Liver (tissue), 9 donors: ENCODE measurements around the gene NR1I3. TPM values are rescaled to one million over a fixed set of nuclear protein-coding genes. Genes with fewer than 3 reads are reported as not detected.

Experiments used
- DNase-seq: peaks from one replicate; pipeline ENCODE4 v3.0.0-alpha.2; 2017; ENCODE audit warnings: low spot score
- H3K27ac ChIP-seq, 2 donors: one replicate each; pipeline ENCODE4 v1.7.0; 2013; ENCODE audit warnings: inconsistent platforms in 2 of 2, low read length in 2 of 2, control low read depth in 1 of 2, low read depth in 1 of 2, mild to moderate bottlenecking in 1 of 2
- H3K27me3 ChIP-seq, 4 donors: one replicate each; pipeline versions ENCODE4 v1.6.1 to v1.7.0; 2013; ENCODE audit warnings: low read length in 3 of 4, inconsistent platforms in 1 of 4, mild to moderate bottlenecking in 1 of 4, moderate library complexity in 1 of 4; ENCODE audit not compliant: control insufficient read depth in 4 of 4, insufficient read depth in 4 of 4
- H3K36me3 ChIP-seq, 4 donors: one replicate each; pipeline versions ENCODE4 v1.6.1 to v1.7.0; 2013; ENCODE audit warnings: low read length in 3 of 4, mild to moderate bottlenecking in 3 of 4, low read depth in 1 of 4, moderate library complexity in 1 of 4; ENCODE audit not compliant: control insufficient read depth in 4 of 4, insufficient read depth in 3 of 4
- H3K4me1 ChIP-seq, 4 donors: one replicate each; pipeline versions ENCODE4 v1.6.1 to v1.7.0; 2013; ENCODE audit warnings: low read length in 3 of 4, mild to moderate bottlenecking in 3 of 4, moderate library complexity in 1 of 4; ENCODE audit not compliant: control insufficient read depth in 4 of 4, insufficient read depth in 4 of 4
- H3K4me3 ChIP-seq, 3 donors: one replicate each; pipeline versions ENCODE4 v1.6.1 to v1.7.0; 2013; ENCODE audit warnings: low read length in 3 of 3, control low read depth in 1 of 3, low read depth in 1 of 3, mild to moderate bottlenecking in 1 of 3
- H3K9ac ChIP-seq, 2 donors: one replicate each; pipeline ENCODE4 v1.7.0; 2013; ENCODE audit warnings: low read length in 2 of 2, mild to moderate bottlenecking in 2 of 2, moderate library complexity in 2 of 2, control low read depth in 1 of 2, low read depth in 1 of 2
- H3K9me3 ChIP-seq, 4 donors: one replicate each; pipeline versions ENCODE4 v1.6.1 to v1.7.0; 2013; ENCODE audit warnings: low read length in 3 of 4; ENCODE audit not compliant: control insufficient read depth in 4 of 4
- EGR1 ChIP-seq, 2 donors: IDR thresholded peaks; 2 replicates each; pipeline ENCODE4 v1.6.1; 2016 to 2018; ENCODE audit warnings: antibody characterized with exemption in 2 of 2, low read depth in 2 of 2
- FOXA1 ChIP-seq: IDR thresholded peaks from 2 replicates; pipeline ENCODE4 v1.6.1; 2016; ENCODE audit warnings: antibody characterized with exemption
- FOXA2 ChIP-seq: IDR thresholded peaks from 2 replicates; pipeline ENCODE4 v1.6.1; 2016; ENCODE audit warnings: antibody characterized with exemption
- GABPA ChIP-seq, 2 donors: IDR thresholded peaks in 1 of 2; conservative IDR thresholded peaks in 1 of 2; 2 replicates each; pipeline ENCODE4 v1.6.1; 2016; ENCODE audit warnings: antibody characterized with exemption in 2 of 2, mild to moderate bottlenecking in 1 of 2, moderate library complexity in 1 of 2
- HNF4A ChIP-seq, 2 donors: conservative IDR thresholded peaks; 2 replicates each; pipeline ENCODE4 v1.6.1; 2016; ENCODE audit warnings: antibody characterized with exemption in 2 of 2, mild to moderate bottlenecking in 2 of 2
- HNF4G ChIP-seq: IDR thresholded peaks from 2 replicates; pipeline ENCODE4 v1.6.1; 2016; ENCODE audit warnings: antibody characterized with exemption
- JUND ChIP-seq, 2 donors: IDR thresholded peaks; 2 replicates each; pipeline ENCODE4 v1.6.1; 2016; ENCODE audit warnings: antibody characterized with exemption in 2 of 2
- NR2F2 ChIP-seq: IDR thresholded peaks from 2 replicates; pipeline ENCODE4 v1.6.1; 2016; ENCODE audit warnings: antibody characterized with exemption
- RAD21 ChIP-seq, 2 donors: IDR thresholded peaks; 2 replicates each; pipeline ENCODE4 v1.6.1; 2016; ENCODE audit warnings: antibody characterized with exemption in 2 of 2, mild to moderate bottlenecking in 2 of 2
- RXRA ChIP-seq, 2 donors: IDR thresholded peaks; 2 replicates each; pipeline ENCODE4 v1.6.1; 2017 to 2018; ENCODE audit warnings: antibody characterized with exemption in 2 of 2, mild to moderate bottlenecking in 1 of 2
- SP1 ChIP-seq: IDR thresholded peaks from 2 replicates; pipeline ENCODE4 v1.6.1; 2018; ENCODE audit warnings: antibody characterized with exemption, mild to moderate bottlenecking
- TAF1 ChIP-seq: conservative IDR thresholded peaks from 2 replicates; pipeline ENCODE4 v1.6.1; 2016; ENCODE audit warnings: antibody characterized with exemption, mild to moderate bottlenecking
- YY1 ChIP-seq: IDR thresholded peaks from 2 replicates; pipeline ENCODE4 v1.6.1; 2016; ENCODE audit warnings: antibody characterized with exemption, mild to moderate bottlenecking
- WGBS: extraction: QIAGEN DNeasy Blood & Tissue Kit; methylation state at CpG from one replicate; pipeline ENCODE4 v1.1.7; 2013; 5-methylcytosine and 5-hydroxymethylcytosine counted together
- polyA plus RNA-seq, 2 donors: library from polyadenylated mRNA; stranded (reverse) in 1 of 2; unstranded in 1 of 2; fragments of 200-250 nt in 1 of 2; fragments of >200 nt in 1 of 2; fragmentation: Nextera tagmentation in 1 of 2; extraction: Ambion mirVana in 1 of 2; gene quantifications; one replicate each; pipeline versions ENCODE4 v1.2.1 to v1.2.3, GENCODE V29; 2013 to 2015
- total RNA-seq, 2 donors: library from RNA; depleted of rRNA; stranded (reverse); fragments of >200 nt; gene quantifications; one replicate each; pipeline ENCODE4 v1.2.3, GENCODE V29; 2014
- TF ChIP-seq, protein P1 (sequence below): IDR thresholded peaks from 2 replicates; pipeline ENCODE4 v1.6.1; 2016; ENCODE audit warnings: antibody characterized with exemption, mild to moderate bottlenecking
- TF ChIP-seq, protein P2 (sequence below): IDR thresholded peaks from 2 replicates; pipeline ENCODE4 v1.6.1; 2016; ENCODE audit warnings: antibody characterized with exemption
- TF ChIP-seq, protein P3 (sequence below): IDR thresholded peaks from 2 replicates; pipeline ENCODE4 v1.6.1; 2016; ENCODE audit warnings: antibody characterized with exemption
- TF ChIP-seq, protein P4 (sequence below): IDR thresholded peaks from 2 replicates; pipeline ENCODE4 v1.6.1; 2016; ENCODE audit warnings: antibody characterized with exemption
- TF ChIP-seq, protein P5 (sequence below): fragments of 150-350 bp; IDR thresholded peaks from 2 replicates; pipeline ENCODE4 v1.5.1; 2017; ENCODE audit warnings: improper control_type of control experiment, low read depth, low read length; ENCODE audit not compliant: missing input control
- donor health status: healthy.
- donor health status: healthy.
- donor health status: healthy.
- donor health status: healthy.
- donor health status: healthy.

The NR1I3 gene
- total and polyA plus RNA-seq, 4 donors, result 10.4 to 128 (median 47.7) TPM

DNA sequence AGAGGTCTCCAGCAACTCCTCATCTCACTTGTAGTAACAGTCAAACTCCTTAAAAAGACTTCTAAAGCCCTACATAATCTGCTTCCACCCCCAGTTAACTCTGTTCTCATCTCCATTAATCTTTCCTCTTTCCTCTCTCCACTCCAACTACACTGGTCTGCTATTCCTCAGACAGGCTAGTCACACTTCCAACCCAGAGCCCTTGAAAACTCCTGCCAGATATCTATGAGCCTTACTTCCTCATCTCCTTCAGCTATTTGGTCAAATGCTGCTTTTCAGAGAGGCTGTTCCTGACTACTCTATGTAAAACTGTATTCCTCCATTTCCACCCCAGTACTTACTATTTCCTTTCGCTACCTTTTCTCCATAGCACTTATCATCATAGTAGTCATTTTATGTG lies 45.0 kb upstream of the NR1I3 start:
- TF ChIP-seq, protein P1, sequence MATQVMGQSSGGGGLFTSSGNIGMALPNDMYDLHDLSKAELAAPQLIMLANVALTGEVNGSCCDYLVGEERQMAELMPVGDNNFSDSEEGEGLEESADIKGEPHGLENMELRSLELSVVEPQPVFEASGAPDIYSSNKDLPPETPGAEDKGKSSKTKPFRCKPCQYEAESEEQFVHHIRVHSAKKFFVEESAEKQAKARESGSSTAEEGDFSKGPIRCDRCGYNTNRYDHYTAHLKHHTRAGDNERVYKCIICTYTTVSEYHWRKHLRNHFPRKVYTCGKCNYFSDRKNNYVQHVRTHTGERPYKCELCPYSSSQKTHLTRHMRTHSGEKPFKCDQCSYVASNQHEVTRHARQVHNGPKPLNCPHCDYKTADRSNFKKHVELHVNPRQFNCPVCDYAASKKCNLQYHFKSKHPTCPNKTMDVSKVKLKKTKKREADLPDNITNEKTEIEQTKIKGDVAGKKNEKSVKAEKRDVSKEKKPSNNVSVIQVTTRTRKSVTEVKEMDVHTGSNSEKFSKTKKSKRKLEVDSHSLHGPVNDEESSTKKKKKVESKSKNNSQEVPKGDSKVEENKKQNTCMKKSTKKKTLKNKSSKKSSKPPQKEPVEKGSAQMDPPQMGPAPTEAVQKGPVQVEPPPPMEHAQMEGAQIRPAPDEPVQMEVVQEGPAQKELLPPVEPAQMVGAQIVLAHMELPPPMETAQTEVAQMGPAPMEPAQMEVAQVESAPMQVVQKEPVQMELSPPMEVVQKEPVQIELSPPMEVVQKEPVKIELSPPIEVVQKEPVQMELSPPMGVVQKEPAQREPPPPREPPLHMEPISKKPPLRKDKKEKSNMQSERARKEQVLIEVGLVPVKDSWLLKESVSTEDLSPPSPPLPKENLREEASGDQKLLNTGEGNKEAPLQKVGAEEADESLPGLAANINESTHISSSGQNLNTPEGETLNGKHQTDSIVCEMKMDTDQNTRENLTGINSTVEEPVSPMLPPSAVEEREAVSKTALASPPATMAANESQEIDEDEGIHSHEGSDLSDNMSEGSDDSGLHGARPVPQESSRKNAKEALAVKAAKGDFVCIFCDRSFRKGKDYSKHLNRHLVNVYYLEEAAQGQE, result no peak
- TF ChIP-seq HNF4A (conservative IDR thresholded peaks at IDR 0.05), result no peak
- no peak for TF ChIP-seq FOXA2
- no peak for TF ChIP-seq SP1
- TF ChIP-seq, protein P2, sequence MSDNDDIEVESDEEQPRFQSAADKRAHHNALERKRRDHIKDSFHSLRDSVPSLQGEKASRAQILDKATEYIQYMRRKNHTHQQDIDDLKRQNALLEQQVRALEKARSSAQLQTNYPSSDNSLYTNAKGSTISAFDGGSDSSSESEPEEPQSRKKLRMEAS, result no peak
- no peak for TF ChIP-seq RXRA (IDR thresholded peaks at IDR 0.05)
- TF ChIP-seq YY1, result no peak
- no peak for TF ChIP-seq JUND (IDR thresholded peaks at IDR 0.05)
- no peak for TF ChIP-seq FOXA1
- TF ChIP-seq, protein P3, sequence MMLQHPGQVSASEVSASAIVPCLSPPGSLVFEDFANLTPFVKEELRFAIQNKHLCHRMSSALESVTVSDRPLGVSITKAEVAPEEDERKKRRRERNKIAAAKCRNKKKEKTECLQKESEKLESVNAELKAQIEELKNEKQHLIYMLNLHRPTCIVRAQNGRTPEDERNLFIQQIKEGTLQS, result no peak
- H3K27ac ChIP-seq, result no peak overlapping the region
- H3K9ac ChIP-seq, result no peak overlapping the region
- H3K4me3 ChIP-seq, result no peak overlapping the region
- H3K4me1 ChIP-seq, result no peaks in the 10 kb centered on the region
- 99% methylated on average over 1 of the region's 1 CpG for WGBS
- no peaks in the 10 kb centered on the region for H3K27me3 ChIP-seq
- H3K36me3 ChIP-seq, result no peaks in the 10 kb centered on the region
- no peaks in the 10 kb centered on the region for H3K9me3 ChIP-seq
- DNase-seq, result no peak

DNA sequence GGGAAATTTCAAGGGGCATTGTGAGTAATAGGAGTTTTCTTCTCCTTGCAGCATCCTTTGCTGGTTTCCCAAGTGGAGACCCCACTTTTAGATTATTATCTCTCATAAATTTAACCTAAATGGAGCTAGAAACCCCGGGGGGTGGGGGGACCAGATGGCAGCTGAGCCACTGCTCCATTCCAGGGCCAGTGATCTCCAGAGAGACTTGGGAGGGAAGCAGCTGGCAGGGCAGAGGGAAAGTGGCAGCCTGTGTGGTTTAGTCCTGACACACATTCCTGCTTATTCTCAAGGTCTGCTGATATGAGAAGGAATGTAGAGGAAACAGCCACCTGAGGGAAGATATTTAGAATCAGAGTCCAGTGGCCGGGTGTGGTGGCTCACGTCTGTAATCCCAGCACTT lies 36.9 kb upstream of the NR1I3 start:
- DNase-seq, result no peak
- no peak overlapping the region for H3K27ac ChIP-seq
- no peaks in the 10 kb centered on the region for H3K27me3 ChIP-seq
- no peak overlapping the region for H3K9ac ChIP-seq
- no peak overlapping the region for H3K4me3 ChIP-seq
- TF ChIP-seq SP1, result no peak
- TF ChIP-seq JUND (IDR thresholded peaks at IDR 0.05), result no peak
- TF ChIP-seq EGR1 (IDR thresholded peaks at IDR 0.05; ENCODE audit: low read depth in 2 of 2), result no peak
- no peak for TF ChIP-seq RAD21 (IDR thresholded peaks at IDR 0.05)
- TF ChIP-seq, protein P4, sequence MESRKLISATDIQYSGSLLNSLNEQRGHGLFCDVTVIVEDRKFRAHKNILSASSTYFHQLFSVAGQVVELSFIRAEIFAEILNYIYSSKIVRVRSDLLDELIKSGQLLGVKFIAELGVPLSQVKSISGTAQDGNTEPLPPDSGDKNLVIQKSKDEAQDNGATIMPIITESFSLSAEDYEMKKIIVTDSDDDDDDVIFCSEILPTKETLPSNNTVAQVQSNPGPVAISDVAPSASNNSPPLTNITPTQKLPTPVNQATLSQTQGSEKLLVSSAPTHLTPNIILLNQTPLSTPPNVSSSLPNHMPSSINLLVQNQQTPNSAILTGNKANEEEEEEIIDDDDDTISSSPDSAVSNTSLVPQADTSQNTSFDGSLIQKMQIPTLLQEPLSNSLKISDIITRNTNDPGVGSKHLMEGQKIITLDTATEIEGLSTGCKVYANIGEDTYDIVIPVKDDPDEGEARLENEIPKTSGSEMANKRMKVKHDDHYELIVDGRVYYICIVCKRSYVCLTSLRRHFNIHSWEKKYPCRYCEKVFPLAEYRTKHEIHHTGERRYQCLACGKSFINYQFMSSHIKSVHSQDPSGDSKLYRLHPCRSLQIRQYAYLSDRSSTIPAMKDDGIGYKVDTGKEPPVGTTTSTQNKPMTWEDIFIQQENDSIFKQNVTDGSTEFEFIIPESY, result no peak
- no peak for TF ChIP-seq RXRA (IDR thresholded peaks at IDR 0.05)
- no peak for TF ChIP-seq FOXA1
- TF ChIP-seq, protein P1, result no peak
- no peak for TF ChIP-seq NR2F2
- TF ChIP-seq GABPA (IDR thresholded peaks at IDR 0.05 in 1 of 2, conservative IDR thresholded peaks at IDR 0.05 in 1 of 2), result no peak
- no peak for TF ChIP-seq HNF4A (conservative IDR thresholded peaks at IDR 0.05)
- TF ChIP-seq, protein P3, result no peak
- no peak for TF ChIP-seq FOXA2
- TF ChIP-seq TAF1, result no peak
- no peak for TF ChIP-seq YY1
- TF ChIP-seq, protein P5, sequence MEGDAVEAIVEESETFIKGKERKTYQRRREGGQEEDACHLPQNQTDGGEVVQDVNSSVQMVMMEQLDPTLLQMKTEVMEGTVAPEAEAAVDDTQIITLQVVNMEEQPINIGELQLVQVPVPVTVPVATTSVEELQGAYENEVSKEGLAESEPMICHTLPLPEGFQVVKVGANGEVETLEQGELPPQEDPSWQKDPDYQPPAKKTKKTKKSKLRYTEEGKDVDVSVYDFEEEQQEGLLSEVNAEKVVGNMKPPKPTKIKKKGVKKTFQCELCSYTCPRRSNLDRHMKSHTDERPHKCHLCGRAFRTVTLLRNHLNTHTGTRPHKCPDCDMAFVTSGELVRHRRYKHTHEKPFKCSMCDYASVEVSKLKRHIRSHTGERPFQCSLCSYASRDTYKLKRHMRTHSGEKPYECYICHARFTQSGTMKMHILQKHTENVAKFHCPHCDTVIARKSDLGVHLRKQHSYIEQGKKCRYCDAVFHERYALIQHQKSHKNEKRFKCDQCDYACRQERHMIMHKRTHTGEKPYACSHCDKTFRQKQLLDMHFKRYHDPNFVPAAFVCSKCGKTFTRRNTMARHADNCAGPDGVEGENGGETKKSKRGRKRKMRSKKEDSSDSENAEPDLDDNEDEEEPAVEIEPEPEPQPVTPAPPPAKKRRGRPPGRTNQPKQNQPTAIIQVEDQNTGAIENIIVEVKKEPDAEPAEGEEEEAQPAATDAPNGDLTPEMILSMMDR, result no peak
- TF ChIP-seq HNF4G, result no peak
- TF ChIP-seq, protein P2, result no peak
- no peaks in the 10 kb centered on the region for H3K36me3 ChIP-seq
- WGBS, result 88% methylated on average over 3 of the region's 3 CpGs
- H3K4me1 ChIP-seq, result no peaks in the 10 kb centered on the region
- H3K9me3 ChIP-seq, result no peaks in the 10 kb centered on the region
